ENCODE data around the gene SLC6A7. TPM values are rescaled to one million over a fixed set of nuclear protein-coding genes. Genes with fewer than 3 reads are reported as not detected.

SLC6A7 gene
- total RNA-seq (0.35 TPM), polyA plus RNA-seq (ENCODE audit: insufficient read depth in 1 of 8, insufficient read length in 8 of 8, low replicate concordance in 1 of 8) (1 to 10 TPM in 2 of 8 donors, under 1 TPM in 6; 0.31 to 1.3 (median 0.76) TPM)
- long read RNA-seq, donor 1: 0 reads
- long read RNA-seq, donor 2: 0 reads
- long read RNA-seq, donor 3, partial matches to known transcripts: 8 of 36 reads
- long read RNA-seq, donor 3, other reads (novel, unspliced or antisense): 28 of 36 reads
- long read RNA-seq, donor 4: 0 reads
- long read RNA-seq, donor 5, partial matches to known transcripts: 37 of 37 reads
- long read RNA-seq, donor 5, other reads (novel, unspliced or antisense): 0 of 37 reads
- long read RNA-seq, donor 6: 0 reads
- long read RNA-seq, donor 7: 0 reads
- long read RNA-seq, donor 8: 0 reads
- long read RNA-seq, donor 9: 0 reads
- long read RNA-seq, donor 10: 0 reads
- long read RNA-seq, donor 11, partial matches to known transcripts: 16 of 16 reads
- long read RNA-seq, donor 11, other reads (novel, unspliced or antisense): 0 of 16 reads

DNA sequence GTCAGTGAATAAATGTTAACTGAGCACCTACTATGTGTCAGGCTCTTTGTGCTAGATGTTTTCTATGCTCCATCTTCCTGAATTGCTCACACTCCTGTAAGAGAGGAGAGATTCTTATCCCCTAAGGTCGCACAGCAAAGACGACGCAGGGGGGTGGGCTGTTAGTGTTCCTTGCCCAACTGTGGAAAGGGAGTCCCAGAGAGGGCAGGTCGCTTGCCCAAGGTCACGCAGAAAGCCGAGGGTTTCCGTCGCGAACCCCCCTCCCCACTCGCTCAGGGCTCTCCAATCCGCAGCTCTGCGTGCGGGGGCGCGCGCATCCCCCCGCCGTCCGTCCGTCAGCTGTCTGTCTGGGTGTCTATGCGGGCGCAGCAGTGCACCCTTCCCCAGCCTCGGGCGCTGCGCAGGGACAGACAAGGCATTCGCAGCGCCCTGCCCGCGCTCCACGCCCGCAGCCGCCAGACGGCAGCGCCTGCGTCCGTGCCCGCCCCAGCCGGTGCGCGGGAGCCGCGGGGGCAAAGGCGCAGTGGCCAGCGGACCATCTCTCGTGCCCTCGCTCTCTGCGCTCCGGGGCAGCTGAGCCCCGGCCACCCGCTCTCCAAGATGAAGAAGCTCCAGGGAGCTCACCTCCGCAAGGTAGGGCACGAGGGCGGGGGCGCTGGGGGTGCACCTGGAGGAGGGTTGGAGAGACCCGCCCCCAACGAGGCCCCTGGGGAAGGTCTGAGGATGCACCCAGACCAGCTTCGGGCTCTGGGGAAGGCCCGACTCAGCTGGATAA is at the start of gene SLC6A7:
Gene SLC6A7 (plus strand): TSS at position 335 of the 775 bp plus-strand sequence. CDS start 266 bp downstream, at position 601.
- Histone ChIP-seq H3K9me3 (replicated peaks; ENCODE audit: control insufficient read depth, low read depth, low read length) (no peaks in the 10 kb centered on the region), H3K36me3 (ENCODE audit: control insufficient read depth, insufficient read depth, low read length) (no peaks in the 10 kb centered on the region), H3K4me1 (ENCODE audit: control insufficient read depth, insufficient read depth, low read length) (peaks cover 35% of the 10 kb centered on the region), H3K27ac (ENCODE audit: low read length) (no peak within 1 kb of the TSS), H3K27me3 (ENCODE audit: control insufficient read depth, insufficient read depth, low read length) (peaks cover 63% of the 10 kb centered on the region), H3K4me3 (ENCODE audit: low read length) (no peak within 1 kb of the TSS)
- WGBS (ENCODE audit: insufficient coverage): 3% methylated on average over 50 of the region's 58 CpGs
- DNase-seq: no peak

DNA sequence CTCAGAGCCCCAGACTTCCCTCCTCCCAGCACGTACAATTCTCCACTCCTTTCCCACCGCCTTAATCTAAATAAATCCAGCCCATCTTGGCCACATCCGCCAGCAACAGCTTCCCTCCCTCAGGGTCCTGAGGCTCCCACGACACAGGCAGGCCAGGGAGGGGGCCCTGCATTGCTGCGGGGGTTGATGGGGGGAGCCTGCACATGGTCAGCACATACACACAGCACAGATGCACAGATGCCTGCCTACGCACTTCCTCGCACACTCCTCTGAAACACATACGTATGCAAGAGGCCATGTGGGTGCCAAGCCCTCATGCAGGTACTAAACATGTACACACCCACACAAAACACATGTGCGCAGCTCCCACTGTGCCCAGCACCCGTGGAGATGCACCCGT is 49.0 kb upstream of the SLC6A7 start:
- Histone ChIP-seq H3K27me3 (ENCODE audit: control insufficient read depth, insufficient read depth, low read length) (no peaks in the 10 kb centered on the region), H3K4me3 (ENCODE audit: low read length) (no peak overlapping the region), H3K36me3 (ENCODE audit: control insufficient read depth, insufficient read depth, low read length) (peaks cover 6% of the 10 kb centered on the region), H3K4me1 (ENCODE audit: control insufficient read depth, insufficient read depth, low read length) (peaks cover 81% of the 10 kb centered on the region), H3K9me3 (replicated peaks; ENCODE audit: control insufficient read depth, low read depth, low read length) (no peaks in the 10 kb centered on the region), H3K27ac (ENCODE audit: low read length) (peak overlapping the region; percentile 88)
- 27% methylated on average over 6 of the region's 11 CpGs for WGBS (ENCODE audit: insufficient coverage)
- DNase-seq: peak; percentile 76

DNA sequence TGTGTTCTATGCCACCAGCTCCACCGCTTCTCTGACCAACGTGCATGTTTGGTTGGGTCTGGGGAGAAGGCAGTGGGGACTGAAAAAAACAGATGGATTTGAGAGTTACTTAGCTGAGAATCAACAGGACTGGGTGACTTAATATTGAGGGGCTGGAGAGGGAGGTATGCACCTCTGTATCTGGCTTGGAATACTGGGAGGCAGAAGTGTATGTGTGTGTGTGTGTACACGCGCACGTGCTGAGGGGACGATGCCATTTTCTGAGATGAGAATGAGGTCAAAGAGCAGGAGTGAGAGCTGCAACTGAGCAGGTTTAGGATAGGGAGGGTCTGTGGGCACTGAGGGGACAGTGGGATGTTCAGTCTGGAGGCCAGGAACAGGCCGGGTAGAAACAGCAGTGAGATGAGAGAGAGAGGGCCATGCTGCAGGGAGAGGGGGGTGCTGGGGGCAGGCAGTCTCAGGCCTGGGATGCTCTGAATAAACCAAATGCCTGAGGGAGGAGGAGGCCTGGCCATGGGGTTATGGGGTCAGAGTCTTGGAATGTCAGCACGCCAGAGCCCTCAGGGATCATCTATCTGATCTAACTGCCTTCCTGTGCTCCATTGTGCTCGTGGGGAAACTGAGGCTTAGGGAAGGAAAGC is 48.2 kb upstream of the SLC6A7 start:
- Histone ChIP-seq H3K9me3 (replicated peaks; ENCODE audit: control insufficient read depth, low read depth, low read length) (no peaks in the 10 kb centered on the region), H3K4me3 (ENCODE audit: low read length) (no peak overlapping the region), H3K36me3 (ENCODE audit: control insufficient read depth, insufficient read depth, low read length) (peaks cover 6% of the 10 kb centered on the region), H3K27ac (ENCODE audit: low read length) (peak overlapping the region; percentile 71), H3K4me1 (ENCODE audit: control insufficient read depth, insufficient read depth, low read length) (peaks cover 81% of the 10 kb centered on the region), H3K27me3 (ENCODE audit: control insufficient read depth, insufficient read depth, low read length) (no peaks in the 10 kb centered on the region)
- 45% methylated on average over 9 of the region's 9 CpGs for WGBS (ENCODE audit: insufficient coverage)
- DNase-seq: no peak

DNA sequence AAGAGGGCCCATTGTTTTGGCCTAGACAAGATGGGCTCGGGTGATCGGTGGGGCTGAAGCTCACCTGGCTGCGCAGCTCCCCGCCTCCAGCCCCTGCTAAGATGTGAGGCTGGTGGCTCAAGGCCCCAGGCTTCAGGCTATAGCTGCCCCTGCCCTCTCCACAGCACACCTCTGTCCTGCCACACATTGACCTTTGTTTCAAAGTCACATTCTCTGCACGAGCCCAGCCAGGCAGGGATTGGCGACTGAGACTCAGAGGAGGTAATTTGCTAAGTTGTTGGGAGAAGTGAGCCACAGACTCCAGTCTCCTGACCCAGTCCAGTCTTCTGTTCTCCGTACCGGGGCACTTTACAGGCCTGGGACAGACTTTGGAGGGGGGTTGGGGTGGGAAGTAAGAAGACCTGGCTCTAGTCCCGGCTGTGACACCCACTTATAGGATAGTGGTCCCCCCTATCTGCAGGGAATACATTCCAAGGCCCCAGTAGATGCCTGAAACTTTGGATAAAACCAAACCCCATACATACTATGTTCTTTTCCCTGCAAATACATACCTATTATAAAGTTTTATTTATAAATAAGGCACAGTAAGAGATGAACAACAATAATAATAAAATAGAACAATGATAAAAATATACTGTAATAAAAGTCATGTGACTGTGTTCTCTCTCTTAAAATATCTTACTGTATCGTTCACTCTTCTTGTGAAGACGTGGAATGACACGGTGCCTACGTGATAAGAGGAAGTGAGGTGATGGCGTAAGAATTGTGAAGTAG is 47.5 kb upstream of the SLC6A7 start:
- H3K4me1 ChIP-seq (ENCODE audit: control insufficient read depth, insufficient read depth, low read length): peaks cover 83% of the 10 kb centered on the region
- no peak overlapping the region for H3K4me3 ChIP-seq (ENCODE audit: low read length)
- 86% methylated on average over 5 of the region's 14 CpGs for WGBS (ENCODE audit: insufficient coverage)
- no peak for DNase-seq
- H3K9me3 ChIP-seq (replicated peaks; ENCODE audit: control insufficient read depth, low read depth, low read length): no peaks in the 10 kb centered on the region
- no peaks in the 10 kb centered on the region for H3K27me3 ChIP-seq (ENCODE audit: control insufficient read depth, insufficient read depth, low read length)
- H3K36me3 ChIP-seq (ENCODE audit: control insufficient read depth, insufficient read depth, low read length): peaks cover 7% of the 10 kb centered on the region
- peak overlapping the region; percentile 94 for H3K27ac ChIP-seq (ENCODE audit: low read length)

DNA sequence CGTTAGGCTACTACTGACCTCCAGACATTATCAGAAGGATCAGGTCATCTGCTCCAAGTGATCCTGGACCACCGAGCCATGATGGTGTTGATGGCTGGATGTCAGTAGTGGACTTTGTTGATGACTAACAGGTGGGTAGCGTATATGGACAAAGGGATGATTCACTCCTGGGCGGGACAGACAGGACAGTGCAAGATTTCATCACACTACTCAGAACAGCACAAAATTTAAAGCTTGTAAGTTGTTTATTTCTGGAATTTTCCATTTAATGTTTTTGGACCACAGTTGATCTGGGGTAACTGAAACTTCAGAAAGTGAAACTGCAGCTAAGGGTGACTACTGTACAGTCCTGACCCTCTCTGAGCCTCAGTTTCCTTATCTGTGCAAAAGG is 46.9 kb upstream of the SLC6A7 start:
- H3K27me3 ChIP-seq (ENCODE audit: control insufficient read depth, insufficient read depth, low read length): no peaks in the 10 kb centered on the region
- H3K9me3 ChIP-seq (replicated peaks; ENCODE audit: control insufficient read depth, low read depth, low read length): no peaks in the 10 kb centered on the region
- H3K4me1 ChIP-seq (ENCODE audit: control insufficient read depth, insufficient read depth, low read length): peaks cover 84% of the 10 kb centered on the region
- peaks cover 8% of the 10 kb centered on the region for H3K36me3 ChIP-seq (ENCODE audit: control insufficient read depth, insufficient read depth, low read length)
- H3K4me3 ChIP-seq (ENCODE audit: low read length): no peak overlapping the region
- 83% methylated on average over 1 of the region's 4 CpGs for WGBS (ENCODE audit: insufficient coverage)
- DNase-seq: peak; percentile 88
- H3K27ac ChIP-seq (ENCODE audit: low read length): peak overlapping the region; percentile 94

DNA sequence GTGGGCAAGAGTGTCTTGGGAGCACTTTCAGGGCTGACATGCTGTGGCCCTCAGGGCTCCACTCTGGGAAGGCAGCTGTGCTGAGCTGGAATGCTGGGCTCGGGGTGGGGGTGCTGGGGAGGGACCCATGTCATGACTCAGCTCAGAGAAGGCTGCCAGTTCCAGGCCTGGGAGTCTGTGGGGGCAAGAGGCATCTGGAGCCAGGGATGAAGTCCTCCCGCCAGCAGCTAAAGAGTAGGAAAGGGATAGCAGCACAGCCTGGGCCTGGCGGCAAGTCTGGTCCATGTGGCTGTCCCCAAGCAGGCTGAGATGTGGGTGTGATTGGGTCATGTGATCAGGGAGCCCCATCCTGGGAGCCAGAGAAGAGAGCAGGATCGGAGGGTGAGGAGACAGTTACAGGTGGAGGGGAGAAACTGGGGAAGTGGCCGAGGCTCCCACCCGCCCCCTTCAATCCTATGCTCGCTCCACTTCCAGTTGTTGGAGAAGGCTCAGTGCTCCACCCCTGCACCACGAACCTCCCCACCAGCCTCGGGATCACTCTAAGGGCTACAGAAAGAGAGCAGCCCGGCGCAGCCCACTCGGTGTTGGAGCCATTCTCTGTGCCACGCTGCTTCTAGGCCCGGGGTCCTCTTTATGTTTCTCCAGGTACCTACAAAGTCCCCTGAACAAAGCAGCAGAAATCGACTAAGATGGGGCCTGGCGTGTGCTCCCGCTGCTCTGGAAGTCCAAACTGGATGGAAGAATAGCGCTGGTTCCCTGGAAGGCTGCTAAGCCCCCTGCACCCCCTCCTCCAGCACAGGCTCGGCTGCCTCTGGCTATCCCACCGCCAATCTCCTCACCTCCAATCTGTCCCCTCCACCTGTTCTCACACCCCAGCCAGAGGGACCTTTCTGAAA is 46.3 kb upstream of the SLC6A7 start:
- Histone ChIP-seq H3K27ac (ENCODE audit: low read length) (peak overlapping the region; percentile 94), H3K4me3 (ENCODE audit: low read length) (no peak overlapping the region), H3K27me3 (ENCODE audit: control insufficient read depth, insufficient read depth, low read length) (no peaks in the 10 kb centered on the region), H3K9me3 (replicated peaks; ENCODE audit: control insufficient read depth, low read depth, low read length) (no peaks in the 10 kb centered on the region), H3K36me3 (ENCODE audit: control insufficient read depth, insufficient read depth, low read length) (peaks cover 12% of the 10 kb centered on the region), H3K4me1 (ENCODE audit: control insufficient read depth, insufficient read depth, low read length) (peaks cover 81% of the 10 kb centered on the region)
- 25% methylated on average over 16 of the region's 20 CpGs for WGBS (ENCODE audit: insufficient coverage)
- peak; percentile 87 for DNase-seq

DNA sequence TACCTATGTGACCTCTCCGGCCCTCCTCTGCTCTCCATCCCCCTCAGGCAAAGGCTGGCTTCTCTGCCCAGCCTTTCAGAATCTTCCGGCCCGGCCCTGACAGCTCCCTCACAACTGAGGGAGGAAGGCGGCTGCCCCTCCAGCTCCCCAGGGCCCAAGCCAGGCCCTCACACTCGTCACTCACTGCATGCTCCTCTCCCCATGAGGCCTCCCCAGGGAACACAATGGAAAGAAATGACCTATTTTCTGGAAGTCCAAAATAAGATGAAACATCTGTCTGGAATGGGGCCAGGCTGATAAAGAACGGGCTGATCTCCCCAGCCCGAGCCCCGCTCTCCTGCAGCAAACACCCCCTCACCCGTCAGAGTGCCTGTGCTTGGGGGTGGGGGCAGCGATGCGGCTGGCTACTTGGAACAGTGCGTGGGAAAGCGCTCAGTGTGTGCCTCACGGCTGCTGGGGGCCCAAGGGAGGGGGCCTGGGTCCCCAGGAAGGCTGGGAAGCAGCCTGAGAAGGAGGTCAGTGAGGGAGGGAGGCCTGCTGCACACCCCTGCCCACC is 45.5 kb upstream of the SLC6A7 start:
- DNase-seq: peak; percentile 92
- Histone ChIP-seq H3K4me1 (ENCODE audit: control insufficient read depth, insufficient read depth, low read length) (peaks cover 76% of the 10 kb centered on the region), H3K36me3 (ENCODE audit: control insufficient read depth, insufficient read depth, low read length) (peaks cover 13% of the 10 kb centered on the region), H3K27me3 (ENCODE audit: control insufficient read depth, insufficient read depth, low read length) (no peaks in the 10 kb centered on the region), H3K9me3 (replicated peaks; ENCODE audit: control insufficient read depth, low read depth, low read length) (no peaks in the 10 kb centered on the region), H3K27ac (ENCODE audit: low read length) (peak overlapping the region; percentile 94), H3K4me3 (ENCODE audit: low read length) (no peak overlapping the region)
- WGBS (ENCODE audit: insufficient coverage): 22% methylated on average over 6 of the region's 14 CpGs

DNA sequence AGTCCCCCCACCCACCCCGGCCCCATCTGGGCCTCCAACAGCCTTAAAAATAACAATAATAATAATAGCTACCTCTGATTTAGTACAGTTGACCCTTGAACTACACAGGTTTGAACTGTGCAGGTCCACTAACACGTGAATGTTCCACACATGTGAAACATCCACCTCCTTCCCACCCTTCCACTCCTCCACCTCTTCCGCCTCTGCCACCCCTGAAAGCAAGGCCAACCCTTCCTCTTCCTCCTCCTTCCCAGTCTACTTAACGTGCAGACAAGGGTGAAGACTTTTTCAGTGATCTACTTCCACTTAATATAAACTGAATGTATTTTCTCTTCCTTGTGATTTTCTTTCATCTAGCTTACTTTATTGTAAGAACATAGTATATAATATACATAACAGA is 45.0 kb upstream of the SLC6A7 start:
- DNase-seq: no peak
- no peak overlapping the region for H3K4me3 ChIP-seq (ENCODE audit: low read length)
- peaks cover 74% of the 10 kb centered on the region for H3K4me1 ChIP-seq (ENCODE audit: control insufficient read depth, insufficient read depth, low read length)
- peak overlapping the region; percentile 94 for H3K27ac ChIP-seq (ENCODE audit: low read length)
- WGBS (ENCODE audit: insufficient coverage): 55% methylated on average over 2 of the region's 4 CpGs
- H3K27me3 ChIP-seq (ENCODE audit: control insufficient read depth, insufficient read depth, low read length): no peaks in the 10 kb centered on the region
- H3K36me3 ChIP-seq (ENCODE audit: control insufficient read depth, insufficient read depth, low read length): peaks cover 13% of the 10 kb centered on the region
- H3K9me3 ChIP-seq (replicated peaks; ENCODE audit: control insufficient read depth, low read depth, low read length): no peaks in the 10 kb centered on the region
